Stimulated activated CD8-positive, alpha-beta memory T cell treated with anti-CD3 and anti-CD28 coated beads, Interleukin-15, amount 100 ng/mL, for 24 hours (primary cell): ENCODE results near the gene ZAR1L.

Source experiments
- DNase-seq: peaks from one replicate; pipeline ENCODE4 v3.0.0-alpha.2; 2020; ENCODE audit warnings: low read depth

Gene ZAR1L

GRCh38 chr13:32254916-32255723 is 60.0 kb downstream of the ZAR1L start:
- no peak for DNase-seq

- no peak for DNase-seq
These were observed 60.7 kb downstream of the ZAR1L start for GRCh38 chr13:32254416-32254815.

GRCh38 chr13:32253911-32254399 is 61.2 kb downstream of the ZAR1L start:
- DNase-seq = no peak
